ENCODE results near the gene AHCYL2.

DNA sequence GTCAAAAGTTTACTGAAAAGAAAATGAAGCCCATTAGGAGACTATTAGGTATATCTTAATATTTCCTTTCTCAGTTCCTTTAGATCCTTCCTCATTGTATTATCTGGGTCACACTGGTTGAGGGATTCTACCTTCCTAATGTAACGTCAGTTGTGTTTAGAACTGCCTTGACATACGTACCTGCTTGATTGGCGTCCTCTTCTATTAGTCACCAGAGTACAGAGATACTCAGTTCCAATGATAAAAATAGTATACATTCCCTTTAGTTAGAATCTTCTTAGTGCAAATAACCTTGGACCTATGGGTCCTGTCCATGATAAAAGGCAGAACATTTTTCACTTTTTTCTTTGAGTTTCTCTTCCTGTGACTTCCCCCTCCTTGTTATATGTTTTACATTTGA lies 45.2 kb downstream of the AHCYL2 start:
- TF ChIP-seq, protein P1, sequence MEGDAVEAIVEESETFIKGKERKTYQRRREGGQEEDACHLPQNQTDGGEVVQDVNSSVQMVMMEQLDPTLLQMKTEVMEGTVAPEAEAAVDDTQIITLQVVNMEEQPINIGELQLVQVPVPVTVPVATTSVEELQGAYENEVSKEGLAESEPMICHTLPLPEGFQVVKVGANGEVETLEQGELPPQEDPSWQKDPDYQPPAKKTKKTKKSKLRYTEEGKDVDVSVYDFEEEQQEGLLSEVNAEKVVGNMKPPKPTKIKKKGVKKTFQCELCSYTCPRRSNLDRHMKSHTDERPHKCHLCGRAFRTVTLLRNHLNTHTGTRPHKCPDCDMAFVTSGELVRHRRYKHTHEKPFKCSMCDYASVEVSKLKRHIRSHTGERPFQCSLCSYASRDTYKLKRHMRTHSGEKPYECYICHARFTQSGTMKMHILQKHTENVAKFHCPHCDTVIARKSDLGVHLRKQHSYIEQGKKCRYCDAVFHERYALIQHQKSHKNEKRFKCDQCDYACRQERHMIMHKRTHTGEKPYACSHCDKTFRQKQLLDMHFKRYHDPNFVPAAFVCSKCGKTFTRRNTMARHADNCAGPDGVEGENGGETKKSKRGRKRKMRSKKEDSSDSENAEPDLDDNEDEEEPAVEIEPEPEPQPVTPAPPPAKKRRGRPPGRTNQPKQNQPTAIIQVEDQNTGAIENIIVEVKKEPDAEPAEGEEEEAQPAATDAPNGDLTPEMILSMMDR (IDR thresholded peaks at IDR 0.05), result no peak
- no peak for TF ChIP-seq POLR2A (IDR thresholded peaks at IDR 0.05)
